Activated T-helper 9 cell treated with anti-CD3 and anti-CD28 coated beads, Interleukin-2, amount 50 U/mL, for 16 hours (primary cell): ENCODE results near the gene KDM6B.

ENCODE experiments used
- DNase-seq: peaks from one replicate; pipeline ENCODE4 v3.0.0-alpha.2; 2020; ENCODE audit warnings: low read depth

The KDM6B gene

GRCh38 chr17:7880076-7880868 lies 46.3 kb downstream of the KDM6B start:
- DNase-seq = no peak

- DNase-seq = no peak
These were observed 47.4 kb downstream of the KDM6B start for GRCh38 chr17:7881276-7882054.

GRCh38 chr17:7882068-7882467 lies 48.1 kb downstream of the KDM6B start:
- no peak for DNase-seq

GRCh38 chr17:7882629-7883028 lies 48.6 kb downstream of the KDM6B start:
- no peak for DNase-seq
